RWPE1 (cell line): ENCODE measurements around the gene TMIE.
A peak's percentile ranks its signal among the peaks of the same experiment; 100 is the strongest.
"Not testable (repeated sequence)": the region's sequence is repeated elsewhere in the genome, so short reads cannot be mapped to it uniquely, and the experiment has no call there.

ENCODE experiments used
- CTCF ChIA-PET: fragments of 350-600 bp; sonication (Branson Sonifier 250); formaldehyde crosslinking; extraction: SDS; loops from one replicate; lab custom pipeline; 2021; lab: Yijun Ruan, JAX
- POLR2A ChIA-PET: fragments of 400-600 bp; formaldehyde crosslinking; extraction: SDS; loops from one replicate; lab custom pipeline; 2020; ENCODE audit warnings: antibody characterized with exemption; ENCODE audit not compliant: low non-redundant PET; lab: Yijun Ruan, JAX
- DNase-seq: peaks from one replicate; pipeline ENCODE4 v3.0.0; 2012; ENCODE audit warnings: low spot score
- H3K27ac ChIP-seq: fragments of 450-650 bp; 2 replicates; pipeline ENCODE4 v1.5.1; 2017
- CTCF ChIP-seq: fragments of 450-650 bp; conservative IDR thresholded peaks from 2 replicates; pipeline ENCODE4 v1.5.1; 2017; ENCODE audit warnings: low read depth, mild to moderate bottlenecking

The TMIE gene

GRCh38 chr3:46699676-46700523 is 1.3 kb upstream of the TMIE start:
- no peak for DNase-seq
- CTCF ChIA-PET, result no interaction called here
- H3K27ac ChIP-seq, result no peak overlapping the region
- POLR2A ChIA-PET, result no interaction called here
- TF ChIP-seq CTCF, result no peak

- CTCF ChIA-PET, result interaction anchor here (0.5 kb wide), 1 partner anchor 208 kb away, joined by 4 read pairs; no protein-coding TSS in a partner anchor
- POLR2A ChIA-PET, result no interaction called here
- H3K27ac ChIP-seq, result no peak overlapping the region
- DNase-seq, result no peak
- no peak for TF ChIP-seq CTCF
Observed at GRCh38 chr3:46700772-46701171, 420 bp upstream of the TMIE start.

- DNase-seq, result no peak
- ChIA-PET CTCF (interaction anchor here (1.0 kb wide), 1 partner anchor 193 kb away, joined by 3 read pairs; no protein-coding TSS in a partner anchor), POLR2A (interaction anchor here (1.5 kb wide), 1 partner anchor 9 kb away, joined by 4 read pairs; the partner anchor contains the start of gene ALS2CL)
- H3K27ac ChIP-seq, result no peak overlapping the region
- no peak for TF ChIP-seq CTCF
Observed at GRCh38 chr3:46702246-46703012, 1.2 kb downstream of the TMIE start.

- ChIA-PET POLR2A (interaction anchor here (1.5 kb wide), 1 partner anchor 10 kb away, joined by 4 read pairs; the partner anchor contains the start of gene ALS2CL), CTCF (interaction anchor here (0.6 to 1.0 kb wide), 2 partner anchors 164 to 192 kb away, joined by 3 read pairs; no protein-coding TSS in a partner anchor)
- no peak for DNase-seq
- no peak overlapping the region for H3K27ac ChIP-seq
- no peak for TF ChIP-seq CTCF
Observed at GRCh38 chr3:46703013-46703520, 1.9 kb downstream of the TMIE start.

- H3K27ac ChIP-seq, DNase-seq, POLR2A ChIA-PET, CTCF ChIA-PET: not testable (repeated sequence)
Observed at GRCh38 chr3:46704346-46704745, 3.2 kb downstream of the TMIE start.

- peak; percentile 49 for DNase-seq
- no peak overlapping the region for H3K27ac ChIP-seq
- CTCF ChIA-PET, result interaction anchor here (0.5 to 1.6 kb wide), 7 partner anchors 24 to 1519 kb away, joined by 3 to 7 read pairs (median 4); no protein-coding TSS in a partner anchor
- TF ChIP-seq CTCF, result peak; percentile 95
- POLR2A ChIA-PET, result no interaction called here
Observed at GRCh38 chr3:46705022-46705530, 3.9 kb downstream of the TMIE start.
